Aorta (tissue), 4 donors: Measurements from ENCODE around the gene CRP. TPM values are rescaled to one million over a fixed set of nuclear protein-coding genes. Genes with fewer than 3 reads are reported as not detected.

Source experiments
- polyA plus RNA-seq, 2 donors: library from polyadenylated mRNA; stranded (reverse); fragments of 200-250 nt; gene quantifications; one replicate each; pipeline ENCODE4 v1.2.3, GENCODE V29; 2013
- total RNA-seq, 2 donors: library from RNA; stranded (reverse); fragmentation: NEBNext Ultra II Directional; extraction: Animal tissue kit (Norgen Biotek cat#: 25700); gene quantifications; one replicate each; pipeline ENCODE4 v1.2.1, GENCODE V29; 2021
- donor health status: healthy with polysubstance abuse.
- donor health status: Bipolar disorder and iron deficiency.
- donor health status: DM: no; HTN: no; CAD: no.
- donor health status: DM: yes; HTN: yes; CAD: no.

The CRP gene
- total and polyA plus RNA-seq, 4 donors, result 0.05 to 1.1 (median 0.32) TPM; not detected in 1

Other genes starting within 250 kb of the CRP start
- not detected for gene OR10J5, start 178.6 kb downstream of the CRP start, total RNA-seq
- not detected for gene OR10J5, start 178.6 kb downstream of the CRP start, polyA plus RNA-seq
- not detected for gene APCS, start 126.8 kb downstream of the CRP start, total RNA-seq
- gene APCS, start 126.8 kb downstream of the CRP start, polyA plus RNA-seq, result not detected
- 10 to 100 TPM; 47.1 to 47.7 TPM for gene DUSP23, start 66.4 kb upstream of the CRP start, total RNA-seq
- 10 to 100 TPM; 48.8 to 53.6 TPM for gene DUSP23, start 66.4 kb upstream of the CRP start, polyA plus RNA-seq
- 1 to 10 TPM in 1 of 2 donors, under 1 TPM in 1; 0.45 to 1.7 TPM for gene FCRL6, start 87.8 kb upstream of the CRP start, total RNA-seq
- gene FCRL6, start 87.8 kb upstream of the CRP start, polyA plus RNA-seq, result under 1 TPM in 1 of 2 donors, not detected in 1; 0.88 TPM
- gene SLAMF8, start 112.3 kb upstream of the CRP start, total RNA-seq, result 10 to 100 TPM in 1 of 2 donors, 1 to 10 TPM in 1; 8.0 to 12.8 TPM
- 1 to 10 TPM; 1.3 to 3.9 TPM for gene SLAMF8, start 112.3 kb upstream of the CRP start, polyA plus RNA-seq
- under 1 TPM in 1 of 2 donors, not detected in 1; 0.21 TPM for gene VSIG8, start 148.1 kb upstream of the CRP start, total RNA-seq
- under 1 TPM in 1 of 2 donors, not detected in 1; 0.56 TPM for gene VSIG8, start 148.1 kb upstream of the CRP start, polyA plus RNA-seq
- gene CFAP45, start 185.6 kb upstream of the CRP start, total RNA-seq, result 1 to 10 TPM; 2.5 to 2.7 TPM
- gene CFAP45, start 185.6 kb upstream of the CRP start, polyA plus RNA-seq, result 1 to 10 TPM in 1 of 2 donors, not detected in 1; 2.7 TPM
- gene TAGLN2, start 210.9 kb upstream of the CRP start, total RNA-seq, result 100 to 1,000 TPM; 316 to 350 TPM
- 100 to 1,000 TPM; 349 to 383 TPM for gene TAGLN2, start 210.9 kb upstream of the CRP start, polyA plus RNA-seq
- gene IGSF9, start 231.0 kb upstream of the CRP start, total RNA-seq, result under 1 TPM in 1 of 2 donors, not detected in 1; 0.30 TPM
- gene IGSF9, start 231.0 kb upstream of the CRP start, polyA plus RNA-seq, result 1 to 10 TPM in 1 of 2 donors, under 1 TPM in 1; 0.05 to 1.0 TPM
- not detected for gene SLAMF9, start 239.6 kb upstream of the CRP start, total RNA-seq
- gene SLAMF9, start 239.6 kb upstream of the CRP start, polyA plus RNA-seq, result not detected